ENCODE measurements around the gene CYP4F22.

- TF ChIP-seq, protein P1, sequence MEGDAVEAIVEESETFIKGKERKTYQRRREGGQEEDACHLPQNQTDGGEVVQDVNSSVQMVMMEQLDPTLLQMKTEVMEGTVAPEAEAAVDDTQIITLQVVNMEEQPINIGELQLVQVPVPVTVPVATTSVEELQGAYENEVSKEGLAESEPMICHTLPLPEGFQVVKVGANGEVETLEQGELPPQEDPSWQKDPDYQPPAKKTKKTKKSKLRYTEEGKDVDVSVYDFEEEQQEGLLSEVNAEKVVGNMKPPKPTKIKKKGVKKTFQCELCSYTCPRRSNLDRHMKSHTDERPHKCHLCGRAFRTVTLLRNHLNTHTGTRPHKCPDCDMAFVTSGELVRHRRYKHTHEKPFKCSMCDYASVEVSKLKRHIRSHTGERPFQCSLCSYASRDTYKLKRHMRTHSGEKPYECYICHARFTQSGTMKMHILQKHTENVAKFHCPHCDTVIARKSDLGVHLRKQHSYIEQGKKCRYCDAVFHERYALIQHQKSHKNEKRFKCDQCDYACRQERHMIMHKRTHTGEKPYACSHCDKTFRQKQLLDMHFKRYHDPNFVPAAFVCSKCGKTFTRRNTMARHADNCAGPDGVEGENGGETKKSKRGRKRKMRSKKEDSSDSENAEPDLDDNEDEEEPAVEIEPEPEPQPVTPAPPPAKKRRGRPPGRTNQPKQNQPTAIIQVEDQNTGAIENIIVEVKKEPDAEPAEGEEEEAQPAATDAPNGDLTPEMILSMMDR (IDR thresholded peaks at IDR 0.05; ENCODE audit: low read depth, low read length) = no peak
- no peak for TF ChIP-seq EZH2phosphoT487 (IDR thresholded peaks at IDR 0.05; ENCODE audit: low read depth)
Measured at GRCh38 chr19:15487038-15487437, 21.3 kb upstream of the CYP4F22 start.

Measured in OCI-LY3 (cell line).